Activated CD8-positive, alpha-beta memory T cell treated with anti-CD3 and anti-CD28 coated beads for 4 hours (primary cell): ENCODE measurements around the gene TP53BP1.

ENCODE experiments used
- DNase-seq, 2 donors: peaks; one replicate each; pipeline ENCODE4 v3.0.0-alpha.2; 2020; ENCODE audit warnings: low read depth in 2 of 2

TP53BP1 gene

GRCh38 chr15:43520138-43520537 is 27.2 kb upstream of the TP53BP1 start:
- DNase-seq, result no peak

GRCh38 chr15:43519196-43519595 is 26.2 kb upstream of the TP53BP1 start:
- no peak for DNase-seq

DNA sequence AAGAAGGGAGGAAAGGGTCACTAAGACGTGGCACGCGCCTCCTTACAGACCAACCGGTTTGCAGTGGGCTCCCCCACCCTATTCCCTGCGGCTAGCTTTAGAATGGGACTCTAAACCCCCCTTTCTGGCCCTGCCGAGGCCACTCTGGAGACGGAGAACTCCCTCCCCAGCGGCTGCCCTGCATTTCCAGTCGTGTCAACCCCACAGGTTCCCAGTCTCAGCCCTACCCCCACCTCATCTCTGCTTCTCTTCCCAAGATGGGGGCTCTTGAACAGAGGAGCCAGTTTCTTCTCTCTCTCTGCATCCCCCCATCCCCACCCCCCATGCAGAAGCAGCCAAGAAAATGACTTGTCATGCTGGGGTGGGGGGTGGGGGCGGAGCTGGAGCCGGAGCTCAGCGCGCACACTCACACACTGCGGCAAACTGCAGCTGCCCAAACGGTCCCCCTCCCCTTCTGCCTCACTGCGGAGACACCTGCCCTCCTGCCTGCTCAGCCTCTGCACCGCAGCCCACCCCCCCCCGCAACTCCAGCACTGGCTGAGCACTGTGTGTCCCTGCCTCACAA is 25.3 kb upstream of the TP53BP1 start:
- DNase-seq, result no peak

GRCh38 chr15:43517354-43518196 is 24.6 kb upstream of the TP53BP1 start, which contains the start of gene MAP1A:
Gene MAP1A (plus strand): TSS chr15:43517608. CDS start chr15:43521474, 3,866 bp downstream.
- no peak for DNase-seq

DNA sequence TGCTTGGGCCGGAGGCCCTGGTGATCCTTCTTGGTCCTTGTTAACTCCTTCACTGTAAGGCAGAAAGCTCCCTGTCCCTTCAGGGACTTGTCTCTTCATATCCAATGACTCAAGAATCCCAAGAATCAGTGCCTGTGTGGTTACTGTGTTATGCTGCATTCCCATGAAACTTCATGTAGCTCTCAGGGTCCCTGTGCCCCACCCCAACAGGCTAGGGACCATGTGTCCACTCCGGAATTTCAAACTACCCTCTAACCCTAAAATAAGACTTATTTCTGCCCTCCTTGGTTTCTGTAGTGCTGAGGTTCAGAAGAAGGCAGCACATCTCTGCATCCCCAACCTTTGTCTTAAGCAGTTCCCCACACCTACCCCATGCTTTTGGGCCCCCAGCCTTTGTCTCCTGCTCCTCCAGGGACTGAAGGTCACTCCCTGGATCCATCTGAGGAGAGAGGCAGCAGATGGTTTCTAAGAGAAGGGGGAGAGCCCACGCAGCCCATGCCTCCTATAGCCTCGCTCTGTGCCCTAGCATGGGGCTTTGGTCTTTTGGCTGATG is 23.9 kb upstream of the TP53BP1 start:
- DNase-seq, result no peak

- DNase-seq, result no peak
Measured at GRCh38 chr15:43516185-43516584, 23.2 kb upstream of the TP53BP1 start.

DNA sequence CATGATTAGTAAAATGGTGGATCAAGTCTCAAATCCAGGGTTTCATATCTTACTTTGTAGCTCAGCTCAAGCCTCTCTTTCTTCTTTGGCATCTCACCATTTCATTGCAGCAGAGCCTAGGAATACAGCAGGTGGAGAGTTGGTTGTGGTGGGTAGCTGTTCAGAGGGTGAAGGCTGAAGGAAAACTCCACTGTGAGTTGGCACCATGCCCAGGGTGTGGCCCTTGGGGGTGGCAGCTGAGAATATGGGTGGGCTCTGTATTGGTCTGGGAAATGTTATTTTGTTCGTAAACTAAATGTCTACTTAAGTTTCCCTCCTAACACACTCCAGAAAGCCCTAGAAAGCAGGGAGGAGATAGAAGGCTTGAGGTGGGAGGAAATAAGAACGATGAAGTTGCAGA is 22.8 kb upstream of the TP53BP1 start:
- no peak for DNase-seq

DNA sequence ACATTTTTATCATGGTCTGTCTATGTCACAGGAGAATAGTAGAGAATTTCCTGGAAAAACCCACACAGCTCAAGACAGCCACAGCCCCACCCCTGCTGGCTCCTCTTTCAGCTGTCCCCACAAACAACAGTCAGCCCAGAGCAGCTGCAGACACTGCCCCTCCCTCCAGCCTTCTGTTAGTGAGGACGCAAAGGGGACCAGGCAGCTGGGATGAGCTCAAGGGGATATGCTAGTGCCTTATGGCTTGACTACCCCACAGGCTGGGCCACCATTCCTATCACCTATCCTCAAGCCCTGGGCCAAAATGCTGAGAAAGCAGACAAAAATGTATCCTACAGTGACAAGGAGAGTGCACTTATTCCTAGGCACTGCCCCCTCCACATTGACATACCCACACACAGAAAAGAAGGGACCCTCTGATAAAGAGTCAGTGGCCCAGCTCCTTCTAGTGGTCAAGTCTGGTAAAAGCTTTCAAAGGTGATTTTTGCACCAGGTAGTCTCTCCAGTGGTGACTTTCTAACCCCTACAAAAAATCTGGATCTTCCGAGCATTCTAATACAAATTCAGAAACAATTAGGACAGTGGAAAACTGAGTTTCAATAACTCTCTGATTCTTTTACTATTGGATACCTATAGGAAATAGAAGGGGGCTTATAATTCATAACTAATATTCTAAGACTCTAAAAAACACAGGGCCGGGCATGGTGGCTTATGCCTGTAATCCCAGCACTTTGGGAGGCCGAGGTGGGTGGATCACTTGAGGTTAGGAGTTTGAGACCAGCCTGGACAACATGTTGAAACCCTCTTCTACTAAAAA is 21.5 kb upstream of the TP53BP1 start:
- no peak for DNase-seq

GRCh38 chr15:43513550-43513949 is 20.6 kb upstream of the TP53BP1 start:
- no peak for DNase-seq

GRCh38 chr15:43511012-43511885 is 18.3 kb upstream of the TP53BP1 start:
- DNase-seq, result no peak

GRCh38 chr15:43510200-43511011 is 17.4 kb upstream of the TP53BP1 start:
- DNase-seq, result peak; percentile 87 to 89

DNA sequence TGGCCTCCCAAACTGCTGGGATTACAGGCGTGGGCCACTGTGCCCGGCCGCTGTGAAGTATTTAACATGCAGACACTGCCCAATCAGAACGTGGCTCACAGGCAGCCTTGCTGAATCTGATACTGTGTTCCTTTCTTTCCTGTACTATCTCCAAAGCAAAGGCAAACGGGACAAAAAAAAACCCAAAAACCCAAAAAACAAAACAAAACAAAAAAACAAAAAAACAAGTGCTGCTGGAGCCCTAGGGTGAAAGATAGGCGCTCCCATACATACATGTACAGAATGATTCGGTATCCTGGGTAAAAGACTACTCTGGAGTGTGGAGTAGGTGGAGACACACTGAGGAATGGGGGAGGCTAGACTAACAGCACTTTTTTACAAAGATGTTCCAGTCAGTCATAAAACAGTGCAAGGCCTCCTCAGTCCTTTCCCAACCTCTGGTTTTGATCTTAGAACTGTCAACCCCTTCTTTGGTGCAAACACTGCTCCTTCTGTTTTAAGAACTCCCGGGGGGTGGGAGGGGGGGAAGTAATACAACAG is 16.8 kb upstream of the TP53BP1 start:
- DNase-seq, result no peak

- DNase-seq, result no peak
Measured at GRCh38 chr15:43508991-43509659, 16.2 kb upstream of the TP53BP1 start.

DNA sequence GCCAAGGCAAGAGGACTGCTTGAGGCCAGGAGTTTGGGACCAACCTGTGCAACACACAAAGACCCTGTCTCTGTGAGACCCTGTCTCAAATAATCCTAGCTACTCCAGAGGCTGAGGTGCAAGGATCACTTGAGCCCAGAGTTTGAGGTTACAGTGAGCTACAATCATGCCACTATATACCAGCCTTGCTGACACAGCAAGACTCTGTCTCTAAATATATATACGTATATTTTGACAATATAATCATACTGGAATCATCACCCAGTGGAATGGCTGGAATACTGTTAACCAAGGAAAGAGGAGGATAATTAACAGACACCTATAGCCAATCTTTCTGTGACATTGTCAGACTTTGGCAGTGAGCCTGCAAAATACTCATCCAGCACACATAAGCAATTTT is 15.5 kb upstream of the TP53BP1 start:
- no peak for DNase-seq

- no peak for DNase-seq
Measured at GRCh38 chr15:43505738-43506137, 12.8 kb upstream of the TP53BP1 start.

- no peak for DNase-seq
Measured at GRCh38 chr15:43499635-43500034, 6.7 kb upstream of the TP53BP1 start.

GRCh38 chr15:43498990-43499389 is 6.0 kb upstream of the TP53BP1 start:
- no peak for DNase-seq

DNA sequence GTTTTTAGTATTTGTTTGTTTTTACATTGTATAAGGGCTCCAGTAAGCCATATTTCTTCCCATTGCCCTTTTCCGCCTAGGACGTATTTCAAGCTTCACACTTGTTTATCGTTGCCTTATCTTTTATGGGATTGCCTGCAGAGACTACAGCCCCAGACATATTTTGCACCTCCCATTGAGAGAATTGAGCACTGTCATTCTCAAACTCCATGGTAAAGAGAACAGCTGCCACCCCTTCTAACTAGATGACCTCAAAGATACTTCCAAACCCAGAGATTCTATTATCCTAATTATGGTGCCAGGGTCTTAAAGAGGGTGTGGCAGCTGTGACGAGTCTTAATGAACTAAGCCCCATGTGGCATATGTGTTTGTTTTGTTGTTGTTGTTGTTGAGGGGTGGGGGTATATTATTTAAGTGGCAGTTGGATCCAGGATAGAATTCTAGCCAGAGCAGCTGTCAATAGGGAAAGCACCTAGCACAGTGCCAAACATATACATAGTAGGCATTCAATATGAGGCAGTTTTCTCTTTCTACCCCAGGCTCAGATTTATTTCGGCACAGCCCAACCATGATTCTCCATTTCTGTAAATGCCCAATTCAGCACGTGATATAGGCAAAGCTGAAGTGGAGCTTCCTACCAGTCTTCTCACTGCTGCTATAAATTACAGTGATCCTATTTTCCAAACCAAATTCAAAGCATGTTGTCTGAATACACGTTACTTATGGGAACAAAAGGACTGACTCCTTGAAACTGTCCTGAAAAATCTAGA is 932 bp upstream of the TP53BP1 start:
- DNase-seq, result no peak

DNA sequence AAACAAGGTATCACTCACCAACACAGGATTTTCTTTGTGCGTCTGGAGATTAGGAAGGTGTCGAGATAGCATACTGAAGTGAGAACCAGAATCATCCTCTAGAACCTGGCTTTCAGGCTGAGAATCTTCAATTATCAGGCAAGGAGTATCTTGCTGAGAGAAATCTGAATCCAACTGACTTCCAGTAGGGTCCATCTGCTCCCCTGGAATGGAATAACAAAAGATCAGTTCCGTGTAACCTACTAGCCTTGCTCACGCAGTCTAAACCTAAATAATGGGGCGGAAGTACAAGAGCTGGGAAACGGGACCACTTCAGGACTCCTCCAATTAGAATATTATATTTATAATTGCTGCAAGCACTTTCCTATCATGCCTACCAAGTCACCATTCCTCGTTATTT is 690 bp downstream of the TP53BP1 start:
- DNase-seq, result no peak
